Uterus (tissue), 4 donors: Measurements from ENCODE around the gene FAM217B. TPM values are rescaled to one million over a fixed set of nuclear protein-coding genes. Genes with fewer than 3 reads are reported as not detected.

Experiments
- DNase-seq, 2 donors: peaks; one replicate each; pipeline ENCODE4 v3.0.0-alpha.2; 2019 to 2020
- H3K27ac ChIP-seq, 2 donors: fragments of 200-600 bp; sonication (generic); 1 replicate in 1 of 2; 2 replicates in 1 of 2; pipeline ENCODE4 v1.5.1; 2016 to 2018
- H3K27me3 ChIP-seq, 2 donors: fragments of 200-600 bp; sonication (generic); one replicate each; pipeline ENCODE4 v1.5.1; 2018 to 2019; ENCODE audit warnings: control low read depth in 1 of 2
- H3K36me3 ChIP-seq, 2 donors: fragments of 200-600 bp; sonication (generic); one replicate each; pipeline ENCODE4 v1.5.1; 2019; ENCODE audit warnings: control low read depth in 1 of 2
- H3K4me1 ChIP-seq, 2 donors: fragments of 200-600 bp; sonication (generic); one replicate each; pipeline ENCODE4 v1.5.1; 2018 to 2019; ENCODE audit warnings: control low read depth in 1 of 2
- H3K4me3 ChIP-seq, 2 donors: fragments of 200-600 bp; sonication (generic); 1 replicate in 1 of 2; 2 replicates in 1 of 2; pipeline ENCODE4 v1.5.1; 2018 to 2019; ENCODE audit warnings: mild to moderate bottlenecking in 1 of 2
- H3K9me3 ChIP-seq, 2 donors: fragments of 200-600 bp; sonication (generic); one replicate each; pipeline ENCODE4 v1.5.1; 2019; ENCODE audit warnings: control low read depth in 1 of 2
- CTCF ChIP-seq, 4 experiments: fragments of 200-600 bp in 2 of 4; fragments of 450-650 bp in 2 of 4; sonication (generic) in 2 of 4; IDR thresholded peaks; one replicate each; pipeline ENCODE4 v1.5.1; 2016 to 2019; ENCODE audit warnings: antibody characterized with exemption in 4 of 4, mild to moderate bottlenecking in 2 of 4, moderate library complexity in 1 of 4
- POLR2A ChIP-seq, 2 donors: fragments of 450-650 bp; IDR thresholded peaks; one replicate each; pipeline ENCODE4 v1.6.1; 2016; ENCODE audit warnings: antibody characterized with exemption in 2 of 2, mild to moderate bottlenecking in 1 of 2, moderate library complexity in 1 of 2
- intact Hi-C: fragments of 100-400 bp; cut with DNase I; formaldehyde crosslinking; loops from one replicate; pipeline ENCODE4 v1.15.1; 2023; ENCODE audit warnings: low total_unique reads
- total RNA-seq, 4 donors: library from RNA; depleted of rRNA in 3 of 4; stranded (reverse); fragments of >200 nt in 3 of 4; gene quantifications; one replicate each; pipeline versions ENCODE4 v1.1.0 to v1.2.4, GENCODE V29; 2014 to 2023
- donor health status: DM: yes; HTN: yes; CAD: no.

FAM217B gene
- total RNA-seq, 4 donors from 2014 or later, result 12.9 to 22.5 (median 14.5) TPM

- peaks cover 0 to 7% of the 10 kb centered on the region in 2 donors for H3K4me1 ChIP-seq
- H3K4me3 ChIP-seq, result no peak overlapping the region
- H3K36me3 ChIP-seq, result no peaks in the 10 kb centered on the region
- no peak overlapping the region for H3K27ac ChIP-seq
- H3K9me3 ChIP-seq, result no peaks in the 10 kb centered on the region
- TF ChIP-seq CTCF (IDR thresholded peaks at IDR 0.05) (no peak), POLR2A (IDR thresholded peaks at IDR 0.05) (no peak)
- intact Hi-C loops, result no loop called here
- no peak for DNase-seq
- H3K27me3 ChIP-seq, result no peaks in the 10 kb centered on the region
Observed at GRCh38 chr20:59944726-59945125, 4.5 kb downstream of the FAM217B start.

- DNase-seq, result no peak
- Histone ChIP-seq H3K27ac (no peak overlapping the region), H3K9me3 (no peaks in the 10 kb centered on the region), H3K36me3 (no peaks in the 10 kb centered on the region), H3K4me3 (no peak overlapping the region), H3K27me3 (no peaks in the 10 kb centered on the region), H3K4me1 (peaks cover 0 to 7% of the 10 kb centered on the region in 2 donors)
- TF ChIP-seq CTCF (IDR thresholded peaks at IDR 0.05), result no peak
- no peak for TF ChIP-seq POLR2A (IDR thresholded peaks at IDR 0.05)
- intact Hi-C loops, result no loop called here
Observed at GRCh38 chr20:59945175-59945574, 5.0 kb downstream of the FAM217B start.

- Histone ChIP-seq H3K27ac (no peak overlapping the region), H3K36me3 (no peaks in the 10 kb centered on the region), H3K4me3 (no peak overlapping the region), H3K4me1 (peaks cover 0 to 7% of the 10 kb centered on the region in 2 donors), H3K9me3 (no peaks in the 10 kb centered on the region), H3K27me3 (no peaks in the 10 kb centered on the region)
- TF ChIP-seq CTCF (IDR thresholded peaks at IDR 0.05) (no peak), POLR2A (IDR thresholded peaks at IDR 0.05) (no peak)
- intact Hi-C loops, result no loop called here
- no peak for DNase-seq
Observed at GRCh38 chr20:59945731-59946130, 5.5 kb downstream of the FAM217B start.

- intact Hi-C loops, result no loop called here
- no peaks in the 10 kb centered on the region for H3K36me3 ChIP-seq
- no peak overlapping the region for H3K27ac ChIP-seq
- no peak overlapping the region for H3K4me3 ChIP-seq
- H3K9me3 ChIP-seq, result no peaks in the 10 kb centered on the region
- no peaks in the 10 kb centered on the region for H3K4me1 ChIP-seq
- no peaks in the 10 kb centered on the region for H3K27me3 ChIP-seq
- TF ChIP-seq POLR2A (IDR thresholded peaks at IDR 0.05) (no peak), CTCF (IDR thresholded peaks at IDR 0.05) (no peak)
- no peak for DNase-seq
Observed at GRCh38 chr20:59947376-59947775, 7.2 kb downstream of the FAM217B start.

GRCh38 chr20:59948212-59948611 lies 8.0 kb downstream of the FAM217B start:
- TF ChIP-seq CTCF (IDR thresholded peaks at IDR 0.05) (no peak), POLR2A (IDR thresholded peaks at IDR 0.05) (no peak)
- H3K4me1 ChIP-seq, result no peaks in the 10 kb centered on the region
- intact Hi-C loops, result no loop called here
- no peak overlapping the region for H3K27ac ChIP-seq
- no peaks in the 10 kb centered on the region for H3K9me3 ChIP-seq
- no peaks in the 10 kb centered on the region for H3K36me3 ChIP-seq
- no peak for DNase-seq
- no peaks in the 10 kb centered on the region for H3K27me3 ChIP-seq
- H3K4me3 ChIP-seq, result no peak overlapping the region
